Ishikawa (cell line): ENCODE data around the gene GALM.

Experiments
- CEBPB ChIP-seq: IDR thresholded peaks from 2 replicates; pipeline ENCODE4 v1.6.1; 2012
- CREB1 ChIP-seq: IDR thresholded peaks from 2 replicates; pipeline ENCODE4 v1.6.1; 2012; ENCODE audit warnings: low read depth
- EGR1 ChIP-seq: IDR thresholded peaks from 2 replicates; pipeline ENCODE4 v1.6.1; 2012
- EP300 ChIP-seq: IDR thresholded peaks from 2 replicates; pipeline ENCODE4 v1.6.1; 2012; ENCODE audit warnings: borderline replicate concordance
- FOXM1 ChIP-seq: IDR thresholded peaks from 2 replicates; pipeline ENCODE4 v1.6.1; 2012; ENCODE audit warnings: low read depth, borderline replicate concordance
- NFIC ChIP-seq: IDR thresholded peaks from 2 replicates; pipeline ENCODE4 v1.6.1; 2012
- RAD21 ChIP-seq: IDR thresholded peaks from 2 replicates; pipeline ENCODE4 v1.6.1; 2012; ENCODE audit warnings: low read depth
- REST ChIP-seq: IDR thresholded peaks from 2 replicates; pipeline ENCODE4 v1.6.1; 2012; ENCODE audit warnings: low read depth, mild to moderate bottlenecking
- TAF1 ChIP-seq: IDR thresholded peaks from 2 replicates; pipeline ENCODE4 v1.6.1; 2012; ENCODE audit warnings: low read depth, mild to moderate bottlenecking
- TCF12 ChIP-seq: IDR thresholded peaks from 2 replicates; pipeline ENCODE4 v1.6.1; 2012; ENCODE audit warnings: low read depth
- TEAD4 ChIP-seq: IDR thresholded peaks from 2 replicates; pipeline ENCODE4 v1.6.1; 2012
- YY1 ChIP-seq: IDR thresholded peaks from 2 replicates; pipeline ENCODE4 v1.6.1; 2012; ENCODE audit warnings: low read depth
- ZBTB7A ChIP-seq: IDR thresholded peaks from 2 replicates; pipeline ENCODE4 v1.6.1; 2012; ENCODE audit warnings: low read depth
- TF ChIP-seq, protein P1 (sequence below): IDR thresholded peaks from 2 replicates; pipeline ENCODE4 v1.6.1; 2012
- TF ChIP-seq, protein P2 (sequence below): IDR thresholded peaks from 2 replicates; pipeline ENCODE4 v1.6.1; 2012

GALM gene

DNA sequence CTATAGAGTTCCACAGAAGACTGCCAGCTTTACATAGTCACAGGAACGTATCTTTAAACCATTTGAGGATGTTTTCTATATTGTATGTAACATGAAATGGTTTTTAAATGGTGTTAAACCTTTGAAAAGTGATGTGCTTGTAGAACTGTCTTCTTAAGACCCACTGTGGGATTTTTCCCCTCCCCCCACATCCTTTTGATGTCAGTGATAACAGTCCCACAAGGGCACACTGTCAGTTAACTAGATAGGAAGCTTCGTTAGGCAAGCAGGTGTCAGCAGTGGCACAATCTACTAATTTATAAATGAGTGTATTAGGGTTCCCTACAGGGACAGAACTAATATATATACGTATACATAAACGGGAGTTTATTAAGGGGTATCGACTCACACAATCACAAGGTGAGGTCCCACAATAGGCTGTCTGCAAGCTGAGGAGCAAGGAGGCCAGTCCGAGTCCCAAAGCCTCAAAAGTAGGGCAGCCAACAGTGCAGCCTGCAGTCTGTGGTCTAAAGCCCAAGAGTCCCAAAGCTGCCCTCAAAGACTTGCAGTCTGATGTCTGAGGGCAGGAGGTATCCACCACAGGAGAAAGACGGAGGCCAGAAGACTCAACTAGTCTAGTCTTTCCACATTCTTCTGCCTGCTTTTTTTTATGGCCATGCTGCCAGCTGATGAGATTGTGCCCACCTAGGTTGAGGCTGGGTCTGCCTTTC, 39.4 kb upstream of the GALM start:
- TF ChIP-seq, protein P1, sequence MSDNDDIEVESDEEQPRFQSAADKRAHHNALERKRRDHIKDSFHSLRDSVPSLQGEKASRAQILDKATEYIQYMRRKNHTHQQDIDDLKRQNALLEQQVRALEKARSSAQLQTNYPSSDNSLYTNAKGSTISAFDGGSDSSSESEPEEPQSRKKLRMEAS = no peak
- TF ChIP-seq TEAD4 (no peak), TCF12 (no peak), NFIC (no peak), TAF1 (no peak), FOXM1 (no peak)
- TF ChIP-seq, protein P2, sequence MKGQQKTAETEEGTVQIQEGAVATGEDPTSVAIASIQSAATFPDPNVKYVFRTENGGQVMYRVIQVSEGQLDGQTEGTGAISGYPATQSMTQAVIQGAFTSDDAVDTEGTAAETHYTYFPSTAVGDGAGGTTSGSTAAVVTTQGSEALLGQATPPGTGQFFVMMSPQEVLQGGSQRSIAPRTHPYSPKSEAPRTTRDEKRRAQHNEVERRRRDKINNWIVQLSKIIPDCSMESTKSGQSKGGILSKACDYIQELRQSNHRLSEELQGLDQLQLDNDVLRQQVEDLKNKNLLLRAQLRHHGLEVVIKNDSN = no peak

GRCh38 chr2:38627391-38627790, 38.5 kb upstream of the GALM start:
- TF ChIP-seq RAD21 = no peak
- TF ChIP-seq EP300 = no peak
- TF ChIP-seq EGR1 = no peak
- TF ChIP-seq CREB1 = no peak
- TF ChIP-seq, protein P1 = no peak
- TF ChIP-seq CEBPB = no peak
- no peak for TF ChIP-seq ZBTB7A
- no peak for TF ChIP-seq TAF1
- no peak for TF ChIP-seq TCF12
- no peak for TF ChIP-seq TEAD4
- TF ChIP-seq REST = no peak
- TF ChIP-seq YY1 = no peak
- TF ChIP-seq, protein P2 = no peak
- no peak for TF ChIP-seq FOXM1
- TF ChIP-seq NFIC = no peak

- TF ChIP-seq, protein P1 = no peak
- TF ChIP-seq TEAD4 (no peak), TAF1 (no peak), NFIC (no peak), TCF12 (no peak), FOXM1 (no peak), CEBPB (no peak), RAD21 (no peak), CREB1 (no peak), YY1 (no peak), ZBTB7A (no peak)
- TF ChIP-seq, protein P2 = no peak
Observed at GRCh38 chr2:38629684-38630083, 36.2 kb upstream of the GALM start.

DNA sequence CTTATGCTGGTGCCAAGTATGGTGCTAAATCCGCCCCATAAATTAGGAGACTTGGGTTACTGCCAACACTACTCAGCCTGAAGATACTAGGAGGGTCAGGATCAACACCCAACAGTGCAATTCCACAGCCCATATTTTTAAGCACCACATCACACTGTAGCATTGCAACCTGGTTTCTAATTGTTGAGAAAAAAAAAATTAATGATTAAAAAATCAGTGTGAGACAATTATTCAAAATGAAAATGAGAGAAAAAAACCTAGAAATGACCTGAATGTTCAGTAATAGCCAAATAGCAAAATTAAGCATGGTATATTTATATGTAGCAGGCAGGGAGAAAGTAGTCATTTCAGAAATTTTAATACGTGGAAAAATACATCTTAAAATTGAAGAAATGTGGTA, 33.9 kb upstream of the GALM start:
- TF ChIP-seq, protein P1 = no peak
- TF ChIP-seq CREB1 (no peak), TCF12 (no peak), ZBTB7A (no peak), NFIC (no peak), EGR1 (no peak), YY1 (no peak), CEBPB (no peak), REST (no peak), RAD21 (no peak), EP300 (no peak), TEAD4 (no peak), TAF1 (no peak), FOXM1 (no peak)
- TF ChIP-seq, protein P2 = no peak
